Coronary artery (tissue), 2 donors: ENCODE measurements around the gene INTS3.
A peak's percentile ranks its signal among the peaks of the same experiment; 100 is the strongest.

ENCODE experiments used
- DNase-seq: peaks from one replicate; pipeline ENCODE4 v3.0.0-alpha.2; 2017; ENCODE audit warnings: low spot score
- H3K27ac ChIP-seq, 2 donors: fragments of 200-600 bp; sonication (generic); one replicate each; pipeline ENCODE4 v1.5.1; 2016 to 2019
- H3K4me3 ChIP-seq: fragments of 200-600 bp; sonication (generic); 2 replicates; pipeline ENCODE4 v1.5.1; 2016; ENCODE audit warnings: mild to moderate bottlenecking, moderate library complexity
- TF ChIP-seq, protein P1 (sequence below): fragments of 200-600 bp; sonication (generic); IDR thresholded peaks from one replicate; pipeline ENCODE4 v1.5.1; 2019; ENCODE audit warnings: antibody characterized with exemption

The INTS3 gene

DNA sequence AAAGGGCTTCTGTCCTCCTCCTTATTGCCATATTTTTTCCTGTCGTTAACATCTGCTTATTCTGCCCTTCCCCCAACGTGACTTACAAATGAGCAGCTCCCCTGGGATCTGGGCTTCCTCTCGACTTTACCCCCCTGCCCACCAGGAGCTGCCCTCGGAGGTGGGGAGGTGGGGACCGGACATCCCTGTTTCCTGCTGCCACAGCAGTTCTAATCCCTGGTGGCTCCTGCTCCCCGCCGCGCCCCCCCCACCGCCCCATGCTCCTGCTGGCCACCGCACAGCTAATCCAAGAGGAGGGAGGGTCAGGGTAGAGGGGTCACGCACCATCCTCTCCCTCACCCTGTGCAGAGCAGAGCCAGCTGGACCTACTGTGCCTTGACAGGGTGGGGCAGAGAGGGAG is 42.9 kb downstream of the INTS3 start:
- Histone ChIP-seq H3K27ac (peak overlapping the region in 1 of 2 donors; percentile 69), H3K4me3 (no peak overlapping the region)
- TF ChIP-seq, protein P1, sequence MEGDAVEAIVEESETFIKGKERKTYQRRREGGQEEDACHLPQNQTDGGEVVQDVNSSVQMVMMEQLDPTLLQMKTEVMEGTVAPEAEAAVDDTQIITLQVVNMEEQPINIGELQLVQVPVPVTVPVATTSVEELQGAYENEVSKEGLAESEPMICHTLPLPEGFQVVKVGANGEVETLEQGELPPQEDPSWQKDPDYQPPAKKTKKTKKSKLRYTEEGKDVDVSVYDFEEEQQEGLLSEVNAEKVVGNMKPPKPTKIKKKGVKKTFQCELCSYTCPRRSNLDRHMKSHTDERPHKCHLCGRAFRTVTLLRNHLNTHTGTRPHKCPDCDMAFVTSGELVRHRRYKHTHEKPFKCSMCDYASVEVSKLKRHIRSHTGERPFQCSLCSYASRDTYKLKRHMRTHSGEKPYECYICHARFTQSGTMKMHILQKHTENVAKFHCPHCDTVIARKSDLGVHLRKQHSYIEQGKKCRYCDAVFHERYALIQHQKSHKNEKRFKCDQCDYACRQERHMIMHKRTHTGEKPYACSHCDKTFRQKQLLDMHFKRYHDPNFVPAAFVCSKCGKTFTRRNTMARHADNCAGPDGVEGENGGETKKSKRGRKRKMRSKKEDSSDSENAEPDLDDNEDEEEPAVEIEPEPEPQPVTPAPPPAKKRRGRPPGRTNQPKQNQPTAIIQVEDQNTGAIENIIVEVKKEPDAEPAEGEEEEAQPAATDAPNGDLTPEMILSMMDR = no peak
- no peak for DNase-seq

DNA sequence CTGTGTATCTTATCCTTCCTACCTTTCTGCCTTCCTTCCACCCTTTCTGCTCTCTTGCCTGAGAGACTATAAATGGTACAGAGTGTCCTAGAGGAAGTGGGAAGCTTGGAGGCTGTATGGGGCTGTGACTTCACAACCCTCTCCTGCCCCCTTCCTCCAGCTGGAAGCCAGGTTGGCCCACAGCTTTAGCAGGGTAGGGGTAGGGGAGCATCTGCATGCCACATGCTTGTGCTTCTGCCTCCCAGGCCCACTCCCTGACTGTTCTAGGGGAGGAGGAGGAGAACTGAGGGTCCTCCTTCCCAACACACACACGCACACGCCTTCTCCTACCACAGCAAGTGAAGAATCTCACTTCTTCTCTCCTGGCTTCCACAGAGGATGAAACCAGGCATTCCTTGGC is 43.4 kb downstream of the INTS3 start:
- H3K4me3 ChIP-seq = no peak overlapping the region
- DNase-seq = no peak
- TF ChIP-seq, protein P1 = no peak

DNA sequence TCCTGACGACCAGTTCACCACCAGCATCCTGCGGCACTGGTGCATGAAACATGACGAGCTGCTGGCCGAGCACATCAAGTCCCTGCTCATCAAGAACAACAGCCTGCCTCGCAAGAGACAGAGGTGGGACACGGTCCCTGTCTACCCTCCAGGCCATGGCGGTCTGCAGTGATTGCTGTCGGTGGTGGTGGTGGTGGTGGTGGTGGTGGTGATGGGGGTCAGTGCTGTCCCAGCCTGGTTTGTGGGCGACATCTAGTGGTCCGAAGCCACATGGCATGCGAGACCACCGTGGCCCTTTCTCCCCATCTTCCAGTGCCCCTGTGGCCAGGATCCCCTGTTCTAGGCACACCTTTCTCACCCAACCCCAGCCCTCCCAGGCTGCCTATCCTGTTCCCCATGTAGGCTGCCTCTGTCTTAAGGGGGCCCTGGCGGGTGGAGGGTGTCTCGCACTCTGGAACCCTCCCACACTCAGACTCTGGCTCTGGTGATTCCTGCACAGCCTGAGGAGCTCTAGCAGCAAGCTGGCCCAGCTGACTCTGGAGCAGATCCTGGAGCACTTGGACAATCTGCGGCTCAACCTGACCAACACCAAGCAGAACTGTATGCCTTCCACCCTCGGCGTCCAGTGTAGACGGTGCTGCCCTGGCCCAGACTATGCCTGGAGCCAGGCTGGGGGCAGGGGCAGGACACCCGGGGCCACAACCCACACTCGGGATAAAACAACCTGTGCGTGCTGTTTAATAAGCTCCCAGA is 44.2 kb downstream of the INTS3 start:
- DNase-seq = no peak

More for the DNA sequence above, 43.4 kb downstream of the INTS3 start:
- H3K27ac ChIP-seq = peak overlapping the region in 1 of 2 donors; percentile 69

DNA sequence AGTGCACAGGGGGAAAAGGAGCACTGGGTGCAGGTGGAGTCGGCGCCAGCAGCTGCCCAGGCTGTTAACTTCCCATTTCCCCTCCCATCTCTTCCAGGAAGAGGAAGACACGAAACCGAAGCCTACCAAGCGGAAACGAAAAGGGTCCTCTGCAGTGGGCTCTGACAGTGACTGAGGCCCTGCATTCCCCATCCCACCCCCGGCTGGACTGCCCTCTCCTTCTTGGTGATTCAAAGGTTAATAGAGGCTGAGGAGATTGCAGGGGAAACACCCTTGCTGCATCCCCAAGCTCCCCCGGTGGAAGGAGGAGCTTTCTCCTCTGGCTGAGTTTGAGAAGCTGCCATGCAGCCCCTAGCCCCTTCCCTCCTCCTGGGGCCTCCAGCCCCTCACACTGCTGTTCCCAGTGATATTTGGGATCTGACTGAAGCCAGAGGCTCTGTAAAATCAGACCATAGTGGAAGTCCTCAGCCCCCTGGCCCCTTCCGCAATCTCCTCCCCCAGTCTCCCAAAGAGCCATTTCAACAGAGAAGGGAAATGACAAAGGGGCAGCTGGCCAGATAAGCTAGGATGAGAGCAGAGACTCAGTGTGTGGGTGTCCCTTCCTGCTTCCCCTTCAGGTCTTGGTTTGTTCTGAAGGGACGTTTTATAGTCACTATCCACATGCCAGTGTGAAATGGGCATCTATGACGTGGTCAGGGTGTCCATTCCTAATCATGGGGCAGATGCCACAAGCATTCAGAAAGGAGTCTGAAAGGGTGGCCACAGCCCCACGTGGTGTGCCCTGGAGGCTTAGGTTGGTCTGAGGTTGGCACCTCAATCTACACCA is 45.5 kb downstream of the INTS3 start:
- no peak for DNase-seq

More for the DNA sequence above, 44.2 kb downstream of the INTS3 start:
- no peak overlapping the region for H3K4me3 ChIP-seq
- peak overlapping the region in 1 of 2 donors; percentile 69 for H3K27ac ChIP-seq
- TF ChIP-seq, protein P1 = peak; percentile 18

DNA sequence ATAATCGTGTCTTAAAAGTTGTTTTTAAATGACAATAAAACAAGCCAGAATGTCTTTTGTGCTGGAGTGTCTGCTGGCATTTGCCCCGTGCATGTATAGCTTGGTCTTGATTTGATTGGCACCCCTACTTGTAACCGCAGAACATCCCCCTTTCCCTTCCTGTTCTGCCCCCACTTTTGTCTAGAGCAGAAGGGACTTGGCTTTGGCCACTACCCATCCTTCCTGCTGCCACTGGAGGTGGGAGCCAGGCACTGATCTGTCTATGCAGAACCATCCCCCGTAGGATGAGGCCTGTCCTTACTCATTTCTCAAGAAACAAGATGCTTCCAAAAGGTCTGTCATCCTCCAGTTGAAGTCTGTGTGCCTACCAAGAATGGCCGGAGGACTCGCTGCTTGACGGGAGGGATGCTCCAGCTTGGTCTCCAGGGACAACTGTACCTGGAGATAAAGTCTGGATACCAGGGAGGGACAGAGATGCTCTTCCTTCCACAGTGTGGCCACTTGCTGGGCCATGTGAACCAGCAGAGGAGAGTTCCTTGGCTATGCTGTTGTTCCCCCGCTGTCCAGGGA is 46.3 kb downstream of the INTS3 start:
- TF ChIP-seq, protein P1 = no peak
- no peak for DNase-seq
- Histone ChIP-seq H3K4me3 (peak overlapping the region; percentile 96), H3K27ac (peak overlapping the region; percentile 91 to 98)

More for the DNA sequence above, 45.5 kb downstream of the INTS3 start:
- Histone ChIP-seq H3K27ac (peak overlapping the region; percentile 91 to 98), H3K4me3 (no peak overlapping the region)
- TF ChIP-seq, protein P1 = no peak

DNA sequence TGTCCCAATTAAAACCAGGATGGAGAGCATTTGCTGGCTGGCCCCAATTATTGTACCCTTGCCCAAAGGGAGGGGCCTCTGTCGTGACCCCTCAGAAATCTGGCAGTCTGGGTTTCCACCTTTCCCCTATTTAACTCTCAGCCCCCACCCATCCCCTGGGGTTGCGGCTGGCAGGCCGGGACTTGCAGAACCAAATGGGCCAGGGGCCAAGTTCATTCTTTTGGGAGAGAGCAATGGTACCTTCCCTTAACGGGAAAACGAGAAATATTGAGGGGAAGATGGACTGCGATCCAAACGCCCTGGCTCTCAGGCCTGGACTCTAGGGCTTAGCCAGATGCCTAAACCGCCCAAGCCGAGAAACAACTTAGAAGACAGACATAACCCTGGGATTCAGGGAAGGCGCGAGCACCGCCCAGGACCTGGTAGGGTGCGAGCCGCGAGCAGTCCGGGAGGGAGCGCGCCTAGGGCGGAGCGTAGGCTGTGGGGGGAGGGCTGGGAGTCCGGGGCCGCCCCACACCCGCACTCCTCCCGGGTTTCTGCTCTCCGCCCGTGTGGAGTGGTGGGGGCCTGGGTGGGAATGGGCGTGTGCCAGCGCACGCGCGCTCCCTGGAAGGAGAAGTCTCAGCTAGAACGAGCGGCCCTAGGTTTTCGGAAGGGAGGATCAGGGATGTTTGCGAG is 47.1 kb downstream of the INTS3 start, which contains the start of gene SLC27A3:
TSS of gene SLC27A3 (plus strand) at position 628 of the 678 bp plus-strand sequence. CDS start 91 bp downstream, outside the sequence.
- peak within 1 kb of the TSS; percentile 91 to 98 for H3K27ac ChIP-seq
- TF ChIP-seq, protein P1 = no peak
- H3K4me3 ChIP-seq = peak within 1 kb of the TSS; percentile 96
- peak; percentile 91 for DNase-seq
